Measurements from ENCODE around the gene MOAP1.
"Not testable (repeated sequence)": the region's sequence is repeated elsewhere in the genome, so short reads cannot be mapped to it uniquely, and the experiment has no call there.

The MOAP1 gene, protein sequence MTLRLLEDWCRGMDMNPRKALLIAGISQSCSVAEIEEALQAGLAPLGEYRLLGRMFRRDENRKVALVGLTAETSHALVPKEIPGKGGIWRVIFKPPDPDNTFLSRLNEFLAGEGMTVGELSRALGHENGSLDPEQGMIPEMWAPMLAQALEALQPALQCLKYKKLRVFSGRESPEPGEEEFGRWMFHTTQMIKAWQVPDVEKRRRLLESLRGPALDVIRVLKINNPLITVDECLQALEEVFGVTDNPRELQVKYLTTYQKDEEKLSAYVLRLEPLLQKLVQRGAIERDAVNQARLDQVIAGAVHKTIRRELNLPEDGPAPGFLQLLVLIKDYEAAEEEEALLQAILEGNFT

DNA sequence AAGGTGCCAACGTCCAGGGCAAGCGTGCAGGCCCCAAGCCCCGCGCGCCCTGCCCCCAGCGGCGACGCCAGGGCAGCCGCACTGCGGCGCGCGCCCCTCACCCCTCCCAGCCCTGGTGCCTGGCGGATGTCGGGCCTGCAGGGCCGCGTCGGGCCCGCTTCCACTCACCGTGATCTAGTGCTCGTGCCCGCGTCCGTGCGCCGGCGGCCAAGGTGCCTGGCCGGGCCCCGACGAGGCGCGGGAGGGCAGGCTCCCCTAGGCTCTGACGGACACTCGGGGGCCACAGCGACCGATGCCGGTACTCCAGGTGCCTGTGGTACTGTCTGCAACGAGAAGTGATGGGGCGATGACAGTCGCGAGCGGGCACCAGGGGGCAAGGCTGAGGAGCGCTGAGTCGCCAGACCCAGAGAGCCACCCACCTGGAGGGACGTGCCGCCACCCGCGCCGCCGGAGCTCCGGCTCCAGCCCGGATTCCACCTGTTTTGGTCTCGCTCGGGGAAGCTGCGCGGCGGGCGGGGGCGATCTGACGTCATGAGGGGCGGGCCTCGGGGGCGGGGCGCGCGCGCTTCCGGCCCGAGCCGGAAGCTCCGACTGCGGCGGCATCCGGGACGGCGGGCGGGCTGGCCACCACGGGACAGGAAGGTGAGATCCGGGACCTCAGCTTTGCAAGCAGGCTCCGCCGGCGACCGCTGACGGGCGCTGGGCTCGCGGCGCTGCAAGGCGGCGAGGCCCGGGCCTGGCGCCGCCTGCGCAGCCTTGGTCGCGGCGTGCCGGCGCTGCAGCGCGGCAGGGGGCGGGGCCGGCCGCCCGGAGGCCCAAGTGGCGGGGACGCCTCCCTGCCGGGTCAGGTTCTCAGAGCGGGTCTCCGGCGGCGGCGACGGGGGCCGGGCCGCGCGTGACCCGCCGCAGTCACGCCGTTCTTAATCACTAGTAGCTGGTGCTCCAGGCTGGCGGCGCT lies at the start of gene MOAP1, which contains the start of gene LYSET:
MOAP1 (minus strand) TSS at position 507 of the 958 bp plus-strand sequence. CDS start 655 bp downstream, outside the sequence.
LYSET (plus strand) TSS at position 927 of the 958 bp plus-strand sequence. CDS start 89 bp downstream, outside the sequence.
- DNase-seq = peak; percentile 76

DNA sequence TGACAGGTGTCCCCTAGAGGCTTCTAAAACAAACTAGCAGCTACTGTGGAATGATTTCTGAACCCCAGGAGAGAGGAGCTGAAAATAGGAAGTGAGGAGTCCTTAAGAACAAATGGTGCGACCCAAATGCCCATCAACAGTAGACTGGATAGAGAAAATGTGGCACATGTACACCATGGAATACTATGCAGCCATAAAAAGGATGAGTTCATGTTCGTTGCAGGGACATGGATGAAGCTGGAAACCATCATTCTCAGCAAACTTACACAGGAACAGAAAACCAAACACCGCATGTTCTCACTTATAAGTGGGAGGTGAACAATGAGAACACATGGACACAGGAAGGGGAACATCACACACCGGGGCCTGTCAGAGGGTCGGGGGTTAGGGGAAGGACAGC lies 48.4 kb upstream of the MOAP1 start:
- not testable (repeated sequence) for DNase-seq

DNA sequence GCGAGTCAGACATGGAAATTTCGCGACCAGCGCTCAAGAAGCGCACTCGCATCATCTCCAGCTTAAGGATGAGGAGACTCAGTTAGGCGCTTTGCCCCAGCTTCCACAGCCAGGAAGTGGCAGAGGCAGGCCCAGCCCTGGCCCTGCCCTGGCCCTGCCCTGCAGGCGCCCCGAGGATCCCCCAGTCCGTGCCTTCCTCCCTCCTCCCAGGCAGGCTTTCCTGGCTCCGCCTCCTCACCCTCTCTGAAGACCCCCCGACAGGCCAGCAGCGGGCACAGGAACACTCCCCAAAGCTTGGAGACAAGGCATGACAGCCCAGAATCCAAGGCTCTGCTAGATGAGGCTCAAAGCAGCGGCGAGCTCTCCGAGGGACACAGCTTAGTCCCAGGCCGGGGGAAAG lies 47.5 kb upstream of the MOAP1 start:
- DNase-seq = no peak

DNA sequence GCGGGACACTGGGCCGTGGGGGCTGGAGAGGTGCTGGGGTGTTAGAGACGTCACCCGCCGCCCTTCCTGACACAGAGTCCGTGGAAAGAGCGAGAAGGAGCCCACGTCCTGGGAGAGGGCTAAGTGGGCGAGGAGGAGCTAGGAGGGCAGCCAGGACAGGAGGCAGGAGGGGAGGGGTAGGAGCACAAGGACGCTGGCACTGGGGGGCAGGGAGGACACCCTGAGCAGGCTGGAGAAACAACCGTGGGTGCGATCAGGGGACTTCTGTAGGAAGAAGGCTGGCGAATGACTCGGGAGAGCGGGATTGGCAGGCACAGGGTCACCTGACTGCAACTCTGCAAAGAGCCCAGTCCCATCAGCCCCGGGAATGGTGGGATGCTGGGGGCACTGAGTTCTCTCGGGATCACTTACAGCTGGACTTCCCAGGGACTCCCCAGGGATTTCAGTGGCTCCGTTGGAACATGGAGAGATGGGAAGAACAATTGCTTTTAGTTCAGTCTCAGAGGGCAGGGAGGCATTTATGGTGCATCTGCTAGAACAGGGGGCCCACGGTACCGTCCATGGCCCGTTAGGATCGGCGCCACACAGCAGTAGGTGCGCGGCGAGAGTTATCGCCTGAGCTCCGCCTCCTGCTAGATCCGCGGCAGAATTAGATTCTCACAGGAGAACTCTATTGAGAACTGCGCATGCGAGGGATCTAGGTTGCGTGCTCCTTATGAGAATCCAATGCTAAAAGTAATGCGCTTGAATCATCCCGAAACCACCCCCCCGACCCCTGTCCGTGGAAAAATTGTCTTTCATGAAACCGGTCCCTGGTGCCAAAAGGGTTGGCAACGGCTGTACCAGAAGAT lies 46.7 kb upstream of the MOAP1 start:
- DNase-seq = peak; percentile 56

DNA sequence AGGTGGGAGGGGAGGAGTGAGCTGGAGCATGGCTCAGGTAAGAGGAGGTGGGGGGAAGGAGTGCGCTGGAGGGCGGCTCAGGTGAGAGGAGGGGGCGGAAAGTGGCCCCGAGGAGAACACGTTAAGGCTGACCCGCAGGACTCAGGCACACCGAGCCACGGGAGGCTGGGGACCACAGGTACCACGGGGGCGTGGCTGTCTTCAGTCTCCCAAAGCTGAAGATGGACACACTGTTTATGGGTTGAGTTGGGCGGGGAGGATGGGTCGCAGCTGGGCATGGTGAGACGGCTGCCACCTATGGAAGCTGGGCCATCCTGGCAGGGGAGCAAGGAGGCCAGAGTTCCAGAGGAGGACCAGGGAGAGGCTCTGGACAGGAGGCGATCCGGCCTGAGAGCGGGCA lies 45.8 kb upstream of the MOAP1 start:
- DNase-seq = no peak

DNA sequence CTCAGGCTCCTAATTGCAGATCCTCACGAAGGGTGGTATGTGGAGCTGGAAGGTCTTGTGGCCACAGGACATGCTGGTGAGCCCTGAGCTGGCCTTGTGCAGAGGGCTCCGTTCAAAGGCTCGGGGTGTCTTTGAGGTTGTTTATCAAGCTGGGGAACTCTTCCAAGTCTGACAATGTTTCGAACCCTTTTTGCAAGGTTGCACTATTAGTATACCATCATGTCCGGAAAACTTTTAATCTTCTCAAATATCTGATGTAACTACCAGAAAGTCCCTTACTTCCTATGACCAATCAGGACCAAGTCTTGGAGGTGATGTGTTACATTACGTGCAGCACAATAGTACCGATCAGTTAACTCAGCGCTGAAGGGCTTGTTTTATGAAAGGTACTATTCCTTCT lies 43.9 kb upstream of the MOAP1 start:
- no peak for DNase-seq

DNA sequence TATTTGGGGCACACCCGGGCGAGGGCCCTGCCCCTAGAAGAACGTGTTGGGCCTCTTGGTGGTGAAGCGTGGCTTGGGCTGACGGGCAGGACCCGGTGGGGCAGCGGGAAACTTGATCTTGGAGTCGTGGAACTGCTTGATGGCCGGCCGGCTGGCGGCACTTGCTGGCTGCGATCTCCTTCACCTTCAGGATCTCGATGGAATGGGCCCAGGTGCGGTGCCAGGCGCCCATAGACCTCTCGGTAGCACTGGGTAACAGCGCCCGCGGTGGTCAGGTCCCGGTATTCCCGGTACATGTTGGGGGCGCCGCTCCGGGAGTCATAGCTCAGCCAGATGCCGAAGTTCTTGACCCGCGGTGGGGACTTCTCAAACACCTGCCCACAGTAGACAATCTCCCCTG lies 38.9 kb upstream of the MOAP1 start:
- DNase-seq = no peak

DNA sequence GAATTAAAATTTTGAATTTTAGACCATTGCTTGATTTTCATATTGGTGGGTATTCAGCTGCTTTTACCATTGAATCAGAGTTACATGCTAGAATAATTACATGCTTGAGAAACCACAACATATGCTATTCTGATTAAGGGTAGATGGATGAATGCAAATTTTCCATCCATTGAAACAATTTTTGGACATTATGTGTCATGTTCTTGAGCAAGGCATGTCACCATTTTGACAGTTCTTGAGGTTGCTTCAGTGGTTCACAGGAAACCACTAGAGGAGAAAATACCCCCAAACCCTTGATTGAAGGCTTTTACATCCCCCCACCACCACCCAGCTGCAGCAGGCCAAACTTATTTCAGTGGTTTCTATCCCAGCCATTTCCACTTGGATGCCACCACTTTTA lies 35.8 kb upstream of the MOAP1 start:
- no peak for DNase-seq

DNA sequence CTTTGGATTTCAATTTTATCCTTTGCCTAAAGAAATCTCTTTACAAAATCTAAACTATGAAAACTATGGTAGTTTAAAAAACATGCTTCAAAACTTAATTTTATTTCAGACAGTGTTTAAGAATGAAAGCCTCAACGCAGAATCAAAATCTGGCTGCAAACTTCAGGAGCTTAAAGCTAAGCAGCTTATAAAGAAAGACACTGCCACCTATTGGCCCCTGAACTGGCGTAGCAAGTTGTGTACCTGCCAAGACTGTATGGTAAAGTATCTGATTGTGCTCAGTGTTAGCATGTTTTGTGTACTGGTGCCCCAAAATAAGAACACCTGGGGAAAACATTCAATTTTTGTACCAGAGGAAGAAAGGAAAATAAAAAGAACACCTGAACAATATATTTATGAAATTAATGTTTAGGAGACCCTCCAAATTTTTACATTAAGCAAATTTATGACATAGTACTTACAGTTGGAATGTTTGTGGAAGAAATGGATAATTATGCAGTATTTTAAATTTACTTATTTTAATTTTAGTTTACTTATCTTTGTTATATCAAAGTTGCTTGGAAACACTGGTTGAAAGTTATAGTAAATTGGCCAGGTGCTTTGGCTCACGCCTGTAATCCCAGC lies 34.5 kb upstream of the MOAP1 start:
- DNase-seq = peak; percentile 36

DNA sequence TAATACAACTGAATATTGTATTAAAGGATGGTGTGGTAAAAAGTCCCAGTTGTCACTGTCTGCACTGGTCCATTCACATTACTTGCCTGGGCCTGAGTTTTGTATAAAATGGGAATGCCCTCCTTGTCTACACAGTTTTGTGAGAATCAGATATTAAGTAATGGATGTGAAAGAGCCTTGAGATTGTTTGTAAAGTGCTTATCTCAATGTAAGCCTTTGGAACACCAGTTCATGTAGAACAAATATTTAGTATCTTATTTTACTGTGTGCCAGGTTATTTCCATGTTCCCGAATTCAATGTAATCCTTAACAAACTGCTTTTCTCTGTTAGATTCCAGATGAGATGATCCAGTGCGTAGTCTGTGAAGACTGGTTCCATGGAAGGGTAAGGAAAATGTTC lies 29.9 kb upstream of the MOAP1 start:
- no peak for DNase-seq

DNA sequence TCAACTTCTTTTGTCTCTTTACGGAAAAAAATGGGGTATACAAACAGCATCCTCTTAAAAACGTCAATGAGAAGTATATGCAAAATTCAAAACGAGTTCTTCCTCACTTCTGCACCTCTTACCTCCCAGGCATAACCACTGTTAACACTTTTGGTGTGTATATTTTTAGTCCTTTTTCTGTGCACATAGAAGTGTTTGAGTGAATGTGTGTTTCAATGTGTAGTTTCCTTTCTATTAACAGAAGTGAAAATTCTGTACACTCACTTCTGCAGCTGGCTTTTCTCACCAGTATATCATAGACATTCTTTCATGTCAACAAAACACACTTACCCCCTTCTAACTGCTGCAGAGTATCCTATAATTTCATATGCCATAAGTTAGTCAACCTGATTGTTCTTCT lies 27.7 kb upstream of the MOAP1 start:
- DNase-seq = no peak

DNA sequence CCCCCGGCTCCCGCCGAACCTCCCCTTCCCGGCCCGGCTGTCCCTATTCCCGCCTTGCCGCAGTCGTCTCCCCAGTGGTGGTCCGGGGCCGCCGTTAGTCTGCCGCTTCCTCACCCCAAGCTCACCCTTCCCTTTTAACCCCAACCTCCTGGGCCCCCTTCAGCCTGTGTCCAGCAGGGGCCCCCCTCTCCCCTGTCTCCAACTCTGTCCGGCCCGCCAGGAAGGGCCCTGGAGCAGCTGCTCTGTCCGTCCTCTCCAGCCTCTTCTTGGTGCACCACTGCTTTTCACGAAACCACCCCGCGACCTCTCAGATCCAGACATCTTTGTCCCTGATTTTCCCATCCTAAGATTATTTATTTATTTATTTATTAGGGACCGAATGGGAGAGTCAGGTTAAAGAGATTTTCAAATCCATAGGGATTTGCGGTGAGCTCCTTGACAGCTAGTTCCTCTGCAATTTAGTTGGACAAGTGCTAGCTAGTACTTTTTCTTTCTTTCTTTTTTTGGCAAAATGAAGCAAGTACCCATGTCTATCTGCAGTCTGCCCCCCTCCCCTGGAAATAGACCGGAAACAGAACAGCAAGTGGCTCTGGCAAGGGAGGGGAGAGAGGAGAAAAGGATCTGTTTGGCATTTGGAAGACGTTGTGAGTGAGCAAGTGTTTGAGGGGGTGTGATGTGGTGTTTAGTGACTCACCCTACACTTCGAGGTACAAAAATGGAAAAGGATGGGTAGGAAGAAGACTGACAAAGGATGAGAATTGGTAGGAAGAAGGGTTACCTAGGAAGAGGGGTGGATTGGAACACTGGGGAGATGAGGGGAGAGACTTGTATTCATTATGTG lies 23.0 kb upstream of the MOAP1 start:
- DNase-seq = peak; percentile 73

DNA sequence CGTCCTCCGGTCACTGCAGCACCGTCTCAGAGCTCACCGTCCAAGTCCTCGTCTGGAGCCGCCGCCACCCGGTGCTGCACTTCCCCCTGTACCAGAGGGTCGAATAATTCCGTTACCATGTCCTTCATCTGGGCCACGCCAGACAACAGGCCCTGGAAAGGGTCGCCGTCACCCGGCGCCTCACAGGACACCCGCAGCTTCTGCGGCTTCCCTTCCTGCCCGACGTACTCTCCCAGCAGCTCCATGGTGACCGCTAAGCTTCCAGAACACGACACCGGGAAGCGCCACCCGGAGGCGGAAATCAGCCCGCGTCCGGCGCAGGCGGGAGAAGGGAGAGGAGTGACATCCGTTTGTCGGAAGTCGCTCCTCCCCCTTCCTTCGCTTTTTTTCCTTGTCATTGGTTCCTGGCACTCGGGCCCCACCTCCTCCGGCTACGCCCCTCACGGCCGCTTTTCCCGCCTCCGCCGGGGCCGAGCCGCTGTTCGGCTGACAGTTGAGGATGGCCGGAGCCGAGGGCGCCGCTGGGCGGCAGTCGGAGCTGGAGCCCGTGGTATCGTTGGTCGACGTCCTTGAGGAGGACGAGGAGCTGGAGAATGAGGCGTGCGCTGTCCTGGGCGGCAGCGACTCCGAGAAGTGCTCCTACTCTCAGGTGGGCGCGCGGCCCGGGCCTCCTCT lies 22.2 kb upstream of the MOAP1 start, which contains the start of the genes GON7 and UBR7:
GON7 (minus strand) TSS at position 273 of the 675 bp plus-strand sequence; CDS start at position 245, 28 bp downstream.
UBR7 (plus strand) TSS at position 464 of the 675 bp plus-strand sequence; CDS start at position 500, 36 bp downstream.
- DNase-seq = peak; percentile 99

DNA sequence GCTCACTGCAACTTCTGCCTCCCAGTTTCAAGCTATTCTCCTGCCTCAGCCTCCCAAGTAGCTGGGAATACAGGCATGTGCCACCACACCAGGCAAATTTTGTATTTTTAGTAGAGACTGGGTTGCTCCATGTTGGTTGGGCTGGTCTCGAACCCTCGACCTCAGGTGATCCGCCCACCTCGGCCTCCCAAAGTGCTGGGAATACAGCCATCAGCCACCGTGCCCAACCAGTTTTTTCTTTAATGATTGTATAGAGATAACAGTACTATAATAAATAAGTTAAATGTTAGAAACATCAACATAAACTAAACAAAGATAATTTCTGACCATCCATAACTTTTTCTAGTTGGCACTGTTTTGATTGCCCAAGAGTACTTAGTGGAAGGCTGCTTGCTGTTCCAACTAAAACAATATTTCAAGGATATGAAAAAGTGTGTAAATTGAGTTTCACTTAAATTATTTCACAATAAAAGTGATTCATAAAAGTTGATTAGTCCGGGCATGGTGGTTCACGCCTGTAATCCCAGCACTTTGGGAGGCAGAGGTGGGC lies 16.5 kb upstream of the MOAP1 start:
- DNase-seq = no peak

DNA sequence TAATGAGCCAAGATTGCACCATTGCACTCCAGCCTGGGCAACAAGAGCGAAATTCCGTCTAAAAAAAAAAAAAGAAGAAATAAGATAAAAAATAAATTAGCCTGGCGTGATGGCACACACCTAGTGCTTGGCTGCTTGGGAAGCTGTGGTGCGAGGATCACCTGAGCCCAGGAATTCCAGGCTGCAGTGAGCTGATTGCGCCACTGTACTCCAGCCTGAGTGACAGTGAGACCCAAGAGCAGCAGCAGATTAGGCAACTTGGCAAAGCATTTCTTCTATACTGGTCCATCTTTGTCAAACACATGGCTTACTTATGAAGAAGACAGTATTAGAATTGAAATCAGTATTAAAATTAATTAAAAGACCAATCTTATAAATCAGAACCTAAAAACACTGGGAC lies 15.9 kb upstream of the MOAP1 start:
- DNase-seq = no peak

DNA sequence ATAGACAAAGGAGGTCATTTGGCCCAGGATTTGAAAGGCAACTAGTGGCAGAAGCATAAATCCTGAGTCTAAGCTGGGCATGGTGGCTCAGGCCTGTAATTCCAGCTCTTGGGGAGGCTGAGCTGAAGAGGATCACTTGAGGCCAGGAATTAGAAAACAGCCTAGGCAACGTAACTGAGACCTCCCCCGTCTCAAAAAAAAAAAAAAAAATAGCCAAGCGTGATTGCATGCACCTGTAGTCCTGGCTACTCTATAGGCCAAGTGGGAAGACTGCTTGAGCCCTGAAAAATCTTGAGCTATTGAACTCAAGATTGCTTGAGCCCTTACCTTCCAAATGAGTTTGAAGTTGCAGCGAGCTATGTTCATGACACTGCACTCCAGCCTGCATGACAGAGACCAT lies 14.3 kb upstream of the MOAP1 start:
- DNase-seq = no peak

DNA sequence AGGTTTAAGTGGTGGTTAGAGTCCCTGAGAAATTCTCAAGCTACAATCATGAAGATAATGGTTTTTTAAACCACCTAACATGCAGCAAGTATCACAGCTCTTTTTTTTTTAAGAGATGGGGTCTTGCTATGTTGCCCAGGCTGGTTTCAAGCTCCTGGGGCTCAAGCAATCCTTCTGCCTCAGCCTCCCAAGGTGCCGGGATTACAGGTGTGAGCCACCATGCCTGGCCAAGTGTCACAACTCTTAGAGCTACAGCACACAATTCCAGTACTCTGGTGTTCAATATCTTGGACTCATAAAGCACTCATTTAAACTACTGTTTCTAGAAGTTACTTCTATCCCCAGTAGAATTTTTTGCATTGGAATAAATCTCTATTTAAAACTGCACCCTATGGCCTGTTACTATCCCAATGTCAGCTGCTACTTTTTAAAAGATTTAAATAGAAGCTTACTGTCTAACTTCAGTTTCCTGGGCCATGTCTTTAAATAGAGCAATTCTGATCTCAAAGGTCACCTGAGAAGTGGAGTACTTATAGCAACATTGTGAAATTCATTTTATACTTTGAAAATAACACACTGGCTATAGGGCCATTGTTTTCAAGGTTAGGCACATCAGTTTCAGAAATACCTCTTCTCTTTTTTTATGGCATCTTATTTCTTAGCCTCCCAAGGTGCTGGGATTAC lies 10.8 kb upstream of the MOAP1 start:
- DNase-seq = no peak

DNA sequence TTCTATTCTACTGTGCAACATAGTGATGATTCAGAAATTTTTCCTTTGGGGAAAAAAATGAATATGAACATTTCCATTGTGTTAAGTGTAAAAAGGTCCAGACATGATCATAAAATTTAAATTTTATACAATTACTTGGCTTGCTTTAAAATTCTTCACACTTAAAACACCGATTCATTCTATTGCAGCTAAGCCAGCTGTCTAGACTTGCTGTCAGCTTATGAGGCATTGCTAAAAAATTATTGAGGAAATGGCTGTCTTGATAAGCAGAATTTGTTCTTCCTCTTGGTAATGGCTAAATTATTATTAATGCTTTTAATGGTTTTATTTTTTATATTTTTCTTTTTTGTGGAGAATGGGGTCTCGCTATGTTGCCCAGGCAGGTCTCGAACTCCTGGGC lies 2.3 kb upstream of the MOAP1 start:
- DNase-seq = no peak

DNA sequence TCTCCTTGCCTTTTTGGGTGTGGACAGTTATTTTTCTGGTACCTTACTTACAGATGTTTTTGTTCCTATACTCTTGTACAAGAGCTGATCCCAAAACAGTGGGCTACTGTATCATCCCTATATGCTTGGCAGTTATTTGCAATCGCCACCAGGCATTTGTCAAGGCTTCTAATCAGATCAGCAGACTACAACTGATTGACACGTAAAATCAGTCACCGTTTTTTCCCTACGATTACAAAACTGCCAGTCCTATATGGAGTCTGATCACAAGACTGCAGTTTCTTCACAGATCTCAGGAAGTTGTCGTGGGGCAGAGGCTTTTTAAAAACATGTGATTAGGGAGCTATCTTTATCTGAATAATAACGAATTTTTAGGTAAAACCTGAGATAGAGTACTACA lies 1.8 kb upstream of the MOAP1 start:
- no peak for DNase-seq

DNA sequence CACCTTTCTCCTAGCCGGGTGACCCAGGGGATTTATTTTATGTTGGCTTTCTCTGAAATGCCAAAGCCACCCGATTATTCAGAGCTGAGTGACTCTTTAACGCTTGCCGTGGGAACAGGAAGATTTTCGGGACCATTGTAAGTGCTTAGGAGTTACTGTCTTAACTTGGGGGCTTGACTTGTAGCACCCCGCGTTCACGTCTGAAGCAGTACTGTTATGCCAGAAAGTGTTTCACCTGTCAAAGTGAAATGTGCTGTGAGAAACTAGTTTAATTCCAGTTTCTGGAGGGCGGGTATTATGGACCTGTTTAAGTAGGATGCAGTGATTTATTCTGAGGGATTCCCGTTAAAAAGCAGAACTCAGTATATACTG lies 638 bp upstream of the MOAP1 start:
- no peak for DNase-seq
